Measurements from ENCODE around the gene CCL25.

DNA sequence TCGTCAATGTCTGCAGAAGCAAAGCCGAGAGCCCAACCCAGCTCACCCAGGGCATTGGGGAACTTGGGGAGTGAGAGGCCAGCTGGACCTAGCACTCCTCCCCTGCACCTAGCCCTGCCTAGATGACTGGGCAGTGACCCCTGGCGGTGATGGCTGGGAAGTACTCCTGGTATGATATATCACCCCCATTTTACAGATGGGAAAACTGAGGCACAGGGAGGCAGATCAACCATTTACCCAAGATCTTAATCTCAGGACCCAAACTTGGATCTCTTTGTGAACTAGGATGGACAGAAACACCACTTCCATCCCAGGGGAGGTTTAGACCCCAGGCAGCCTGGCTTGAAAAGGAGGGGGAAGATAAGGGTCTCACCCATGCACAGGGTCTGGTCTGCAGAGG, 43.5 kb downstream of the CCL25 start:
- TF ChIP-seq YY1 (IDR thresholded peaks at IDR 0.05; ENCODE audit: insufficient read depth, insufficient read length) (no peak), ZNF274 (IDR thresholded peaks at IDR 0.05; ENCODE audit: low read depth, low read length) (no peak)

All from NT2/D1 (cell line).